PC-3 (cell line): Measurements from ENCODE around the gene ATF7IP2.

Source experiments
- CTCF ChIP-seq: fragments of 300-600 bp; sonication (generic); conservative IDR thresholded peaks from 2 replicates; pipeline ENCODE4 v1.5.1; 2017; ENCODE audit warnings: antibody characterized with exemption, low read depth, mild to moderate bottlenecking, low read length
- EZH2 ChIP-seq: fragments of 300-600 bp; sonication (generic); IDR thresholded peaks from one replicate; pipeline ENCODE4 v1.6.1; 2017; ENCODE audit warnings: antibody characterized with exemption, mild to moderate bottlenecking, low read length; ENCODE audit not compliant: unreplicated experiment
- EZH2phosphoT487 ChIP-seq: fragments of 300-600 bp; sonication (generic); IDR thresholded peaks from 2 replicates; pipeline ENCODE4 v1.6.1; 2018; ENCODE audit warnings: mild to moderate bottlenecking, antibody characterized with exemption, low read length, borderline replicate concordance

GRCh38 chr16:10520869-10521578 is 135.2 kb downstream of the ATF7IP2 start:
- TF ChIP-seq CTCF (no peak), EZH2phosphoT487 (no peak), EZH2 (no peak)
